Esophagus muscularis mucosa (tissue), 4 donors: ENCODE data around the gene MID2.

ENCODE experiments used
- CTCF ChIP-seq, 3 experiments: fragments of 200-600 bp in 2 of 3; fragments of 450-650 bp in 1 of 3; sonication (generic) in 2 of 3; IDR thresholded peaks; one replicate each; pipeline ENCODE4 v1.5.1; 2017 to 2019; ENCODE audit warnings: antibody characterized with exemption in 3 of 3, mild to moderate bottlenecking in 2 of 3, moderate library complexity in 1 of 3
- EP300 ChIP-seq: sonication (generic); formaldehyde crosslinking; IDR thresholded peaks from one replicate; pipeline ENCODE4 v1.6.1; 2017; ENCODE audit warnings: antibody characterized with exemption
- POLR2A ChIP-seq: fragments of 450-650 bp; IDR thresholded peaks from one replicate; pipeline ENCODE4 v1.6.1; 2017; ENCODE audit warnings: antibody characterized with exemption, moderate library complexity, mild to moderate bottlenecking, low read depth
- POLR2AphosphoS5 ChIP-seq, 2 donors: sonication (generic); formaldehyde crosslinking; IDR thresholded peaks; one replicate each; pipeline ENCODE4 v1.6.1; 2017; ENCODE audit warnings: antibody characterized with exemption in 2 of 2

GRCh38 chrX:107834275-107835201 is 8.9 kb downstream of the MID2 start:
- TF ChIP-seq POLR2AphosphoS5 (IDR thresholded peaks at IDR 0.05) (no peak), CTCF (IDR thresholded peaks at IDR 0.05) (no peak), EP300 (no peak), POLR2A (no peak)
